HEK293T (cell line): ENCODE data around the gene FOXP2.

Experiments used
- CTCF ChIA-PET: fragments of 350-600 bp; formaldehyde crosslinking; extraction: SDS; loops from one replicate; lab custom pipeline; 2021; ENCODE audit warnings: antibody characterized with exemption, inconsistent platforms; lab: Yijun Ruan, JAX
- POLR2A ChIA-PET: fragments of 350-600 bp; formaldehyde crosslinking; extraction: SDS; loops from one replicate; lab custom pipeline; 2020; ENCODE audit warnings: antibody characterized with exemption, inconsistent platforms; lab: Yijun Ruan, JAX
- DNase-seq: peaks from one replicate; pipeline ENCODE4 v3.0.0; 2012; ENCODE audit warnings: mixed read lengths; ENCODE audit errors: extremely low spot score
- ARNT ChIP-seq: fragments of 450-650 bp; IDR thresholded peaks from 2 replicates; pipeline ENCODE4 v1.6.1; 2017; ENCODE audit warnings: mild to moderate bottlenecking
- BHLHE40 ChIP-seq: fragments of 450-650 bp; IDR thresholded peaks from 2 replicates; pipeline ENCODE4 v1.6.1; 2016; ENCODE audit warnings: mild to moderate bottlenecking, moderate library complexity, borderline replicate concordance
- CTBP1 ChIP-seq: fragments of 450-650 bp; IDR thresholded peaks from 2 replicates; pipeline ENCODE4 v1.6.1; 2016; ENCODE audit warnings: borderline replicate concordance
- ELF4 ChIP-seq: fragments of 450-650 bp; IDR thresholded peaks from 2 replicates; pipeline ENCODE4 v1.6.1; 2017; ENCODE audit warnings: antibody characterized with exemption
- FOXA1 ChIP-seq: fragments of 450-650 bp; IDR thresholded peaks from 2 replicates; pipeline ENCODE4 v1.6.1; 2016; ENCODE audit warnings: mild to moderate bottlenecking
- FOXK2 ChIP-seq: fragments of 450-650 bp; IDR thresholded peaks from 2 replicates; pipeline ENCODE4 v1.6.1; 2016; ENCODE audit warnings: mild to moderate bottlenecking
- HDGF ChIP-seq: fragments of 450-650 bp; IDR thresholded peaks from 2 replicates; pipeline ENCODE4 v1.6.1; 2017; ENCODE audit warnings: antibody characterized with exemption, borderline replicate concordance
- L3MBTL2 ChIP-seq: fragments of 450-650 bp; conservative IDR thresholded peaks from 2 replicates; pipeline ENCODE4 v1.6.1; 2016; ENCODE audit warnings: mild to moderate bottlenecking
- LEF1 ChIP-seq: fragments of 450-650 bp; IDR thresholded peaks from 2 replicates; pipeline ENCODE4 v1.6.1; 2017; ENCODE audit warnings: mild to moderate bottlenecking, borderline replicate concordance
- NFRKB ChIP-seq: fragments of 450-650 bp; IDR thresholded peaks from 2 replicates; pipeline ENCODE4 v1.6.1; 2016; ENCODE audit warnings: mild to moderate bottlenecking, moderate library complexity
- SP1 ChIP-seq: fragments of 450-650 bp; IDR thresholded peaks from 2 replicates; pipeline ENCODE4 v1.6.1; 2017
- SUZ12 ChIP-seq: fragments of 450-650 bp; IDR thresholded peaks from 2 replicates; pipeline ENCODE4 v1.6.1; 2016; ENCODE audit warnings: mild to moderate bottlenecking
- TARDBP ChIP-seq: fragments of 450-650 bp; IDR thresholded peaks from 2 replicates; pipeline ENCODE4 v1.6.1; 2016
- ZNF384 ChIP-seq: fragments of 450-650 bp; IDR thresholded peaks from 2 replicates; pipeline ENCODE4 v1.6.1; 2016
- TF ChIP-seq, protein P1 (sequence below): fragments of 450-650 bp; IDR thresholded peaks from 2 replicates; pipeline ENCODE4 v1.6.1; 2016

Gene FOXP2

DNA sequence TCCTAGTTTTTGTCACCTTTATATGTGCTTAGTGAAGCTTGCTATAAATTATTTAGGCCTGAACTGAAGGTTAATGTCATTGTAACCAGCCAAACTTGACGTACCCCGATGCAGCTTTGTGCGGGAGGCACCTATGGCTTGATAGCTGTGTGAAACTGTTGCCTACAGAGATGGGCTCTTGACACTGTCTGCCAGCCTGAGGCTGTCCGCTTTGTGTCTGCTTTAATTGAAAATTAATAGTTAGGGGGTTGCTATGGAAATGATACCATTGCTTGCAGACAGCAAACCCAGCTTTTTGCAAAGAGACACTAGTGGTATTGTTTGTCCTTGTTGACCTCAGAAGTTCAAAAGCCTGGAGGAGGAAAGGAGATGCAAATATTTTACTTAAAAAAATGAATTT lies 2.1 kb upstream of the FOXP2 start:
- ChIA-PET POLR2A (no interaction called here), CTCF (no interaction called here)
- DNase-seq = no peak
- TF ChIP-seq ZNF384 = no peak
- TF ChIP-seq BHLHE40 = no peak
- TF ChIP-seq ARNT = no peak
- no peak for TF ChIP-seq HDGF
- TF ChIP-seq CTBP1 = no peak
- TF ChIP-seq ELF4 = no peak
- TF ChIP-seq LEF1 = no peak
- no peak for TF ChIP-seq SP1
- TF ChIP-seq, protein P1, sequence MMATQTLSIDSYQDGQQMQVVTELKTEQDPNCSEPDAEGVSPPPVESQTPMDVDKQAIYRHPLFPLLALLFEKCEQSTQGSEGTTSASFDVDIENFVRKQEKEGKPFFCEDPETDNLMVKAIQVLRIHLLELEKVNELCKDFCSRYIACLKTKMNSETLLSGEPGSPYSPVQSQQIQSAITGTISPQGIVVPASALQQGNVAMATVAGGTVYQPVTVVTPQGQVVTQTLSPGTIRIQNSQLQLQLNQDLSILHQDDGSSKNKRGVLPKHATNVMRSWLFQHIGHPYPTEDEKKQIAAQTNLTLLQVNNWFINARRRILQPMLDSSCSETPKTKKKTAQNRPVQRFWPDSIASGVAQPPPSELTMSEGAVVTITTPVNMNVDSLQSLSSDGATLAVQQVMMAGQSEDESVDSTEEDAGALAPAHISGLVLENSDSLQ = no peak
- no peak for TF ChIP-seq FOXA1
- no peak for TF ChIP-seq TARDBP
- TF ChIP-seq L3MBTL2 = no peak
- no peak for TF ChIP-seq NFRKB
- TF ChIP-seq FOXK2 = no peak

DNA sequence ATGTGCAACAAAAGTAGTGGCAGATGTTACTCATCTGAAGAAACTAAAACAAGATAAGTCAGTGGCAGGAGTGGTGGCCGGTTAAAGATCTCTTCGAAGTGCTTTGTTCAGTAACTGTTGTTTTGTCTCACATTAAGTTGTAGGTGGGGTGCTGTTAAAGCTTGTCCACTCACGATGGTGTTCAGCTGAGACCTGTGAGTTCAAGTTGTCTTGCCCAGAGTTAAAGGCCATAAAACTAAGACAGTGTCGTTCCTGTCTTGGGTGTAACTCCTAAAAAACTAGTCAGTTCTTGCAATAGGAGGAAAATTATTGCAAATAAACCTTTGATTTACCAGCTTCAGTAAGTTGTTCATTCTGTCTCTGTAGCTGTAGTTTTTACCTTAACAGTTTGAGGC lies 857 bp upstream of the FOXP2 start:
- POLR2A ChIA-PET = interaction anchor here (3.8 kb wide), 1 partner anchor 329 kb away, joined by 31 read pairs; no protein-coding TSS in a partner anchor
- no peak for DNase-seq
- CTCF ChIA-PET = interaction anchor here (0.6 to 0.8 kb wide), 3 partner anchors 13 to 1471 kb away, joined by 3 to 5 read pairs (median 3); no protein-coding TSS in a partner anchor
- TF ChIP-seq SUZ12 (no peak), BHLHE40 (no peak), SP1 (no peak)

DNA sequence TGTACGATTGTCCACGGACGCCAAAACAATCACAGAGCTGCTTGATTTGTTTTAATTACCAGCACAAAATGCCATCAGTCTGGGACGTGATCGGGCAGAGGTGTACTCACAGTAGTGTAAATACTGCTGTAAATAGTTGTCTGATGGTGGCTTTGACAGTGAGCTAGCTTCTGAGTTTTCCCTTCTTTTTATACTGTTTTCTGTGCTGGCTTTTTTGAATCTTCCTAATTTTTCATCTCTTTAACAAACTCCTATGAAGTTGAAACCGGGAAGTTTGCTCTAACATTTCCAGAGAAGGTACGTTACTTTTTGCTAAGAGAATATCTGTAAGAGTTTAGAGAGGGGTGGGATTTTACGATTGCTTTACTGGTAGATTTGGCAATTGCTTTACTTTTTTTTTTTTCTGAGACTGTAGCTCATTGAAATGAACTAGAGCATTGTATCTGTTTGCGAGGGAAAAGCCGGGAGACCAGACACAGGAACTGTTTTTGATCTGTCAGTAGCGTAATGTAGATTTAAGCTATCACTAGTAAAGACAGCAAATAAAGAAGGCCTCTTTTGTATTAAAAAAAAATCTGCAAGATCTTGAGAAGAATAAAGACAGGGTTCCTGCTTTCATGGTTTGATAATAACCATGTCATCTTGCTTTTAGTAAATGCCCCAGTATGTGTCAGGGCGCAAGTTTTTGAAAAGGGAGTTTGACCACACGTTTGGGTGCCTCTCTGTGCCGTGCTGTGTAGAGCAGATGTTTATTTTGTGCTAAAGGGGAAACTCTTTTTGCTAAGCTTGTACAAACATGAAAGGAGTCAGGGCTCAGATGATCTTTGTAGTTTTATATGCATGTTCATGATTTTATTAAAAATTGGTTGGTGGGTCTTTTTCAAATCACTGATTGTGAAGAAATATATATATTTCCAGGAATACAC lies 712 bp downstream of the FOXP2 start:
- CTCF ChIA-PET = interaction anchor here (0.6 to 2.5 kb wide), 4 partner anchors 11 to 1122 kb away, joined by 3 to 11 read pairs (median 6); no protein-coding TSS in a partner anchor
- DNase-seq = no peak
- POLR2A ChIA-PET = interaction anchor here (0.9 to 3.8 kb wide), 2 partner anchors 331 to 334 kb away, joined by 3 to 31 read pairs; no protein-coding TSS in a partner anchor
- TF ChIP-seq ZNF384 (peak; percentile 82), ARNT (no peak)
- TF ChIP-seq, protein P1 = peak; percentile 19; the same call in 1 of the 2 replicates

DNA sequence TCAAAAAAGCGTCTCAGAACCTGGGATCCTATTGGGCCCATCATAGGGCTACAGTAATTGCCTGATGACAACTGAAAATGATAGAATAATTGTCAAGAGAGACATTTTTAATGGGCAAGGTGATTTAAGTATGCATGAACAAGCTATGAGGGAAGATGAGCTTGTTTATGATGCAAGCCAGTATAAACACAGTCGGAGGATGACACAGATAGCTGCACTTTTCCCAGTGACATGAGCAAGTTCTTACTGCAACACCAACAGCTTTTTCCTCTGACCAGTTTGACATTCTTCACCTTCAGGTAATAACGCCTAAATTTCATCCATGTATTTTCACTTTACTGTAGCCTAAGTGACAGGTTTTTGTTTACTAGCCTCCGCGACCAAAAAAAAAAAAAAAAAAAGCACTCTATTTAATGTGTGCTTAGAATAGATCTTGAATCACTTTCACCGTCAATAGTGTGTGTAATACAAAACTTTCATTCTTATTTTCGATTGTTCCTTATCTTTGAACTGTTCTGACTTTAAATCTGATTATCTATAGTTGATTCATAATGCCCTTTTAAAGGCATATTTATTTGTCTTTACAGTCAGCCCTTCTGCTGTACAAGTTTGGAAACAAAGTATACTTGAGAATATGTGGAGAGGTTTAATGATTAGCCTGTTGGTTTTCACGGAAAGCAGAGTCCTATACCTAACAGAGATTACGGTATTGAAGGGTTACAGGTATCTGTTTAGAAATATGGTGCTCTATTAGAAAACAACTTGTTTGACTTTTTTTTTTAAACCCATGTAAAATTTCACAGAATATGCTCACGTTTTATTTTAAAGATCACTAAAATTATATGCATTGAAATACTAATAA lies 1.7 kb downstream of the FOXP2 start:
- TF ChIP-seq FOXA1 (no peak), ZNF384 (peak; percentile 69; the same call in 1 of the 2 replicates), CTBP1 (peak; percentile 56; the same call in 1 of the 2 replicates)
- TF ChIP-seq, protein P1 = peak; percentile 71

DNA sequence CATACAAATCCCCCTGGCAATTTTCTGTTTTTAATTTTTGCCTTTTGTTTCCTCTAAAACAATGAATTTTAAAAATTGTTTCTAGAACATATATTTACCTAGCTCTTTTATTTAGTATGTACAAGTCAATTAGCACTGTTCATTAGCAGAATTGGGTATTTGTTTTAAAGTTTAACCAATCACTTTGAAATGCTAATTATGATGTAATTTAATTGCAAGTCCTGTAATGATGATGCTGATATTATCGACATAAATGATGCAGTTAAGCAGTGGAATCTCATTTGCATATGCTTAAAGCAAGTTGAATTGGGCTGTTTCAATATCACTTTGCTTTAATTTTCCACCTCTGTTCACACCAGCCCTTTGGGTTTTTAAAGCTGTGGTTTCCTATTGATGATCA lies 2.7 kb downstream of the FOXP2 start:
- no peak for DNase-seq
- ChIA-PET POLR2A (interaction anchor here (1.8 kb wide), 1 partner anchor 332 kb away, joined by 8 read pairs; no protein-coding TSS in a partner anchor), CTCF (interaction anchor here (1.5 kb wide), 1 partner anchor 246 kb away, joined by 3 read pairs; no protein-coding TSS in a partner anchor)
- TF ChIP-seq TARDBP = no peak
- TF ChIP-seq SP1 = no peak
- no peak for TF ChIP-seq ELF4
- no peak for TF ChIP-seq ARNT
- no peak for TF ChIP-seq BHLHE40
- TF ChIP-seq NFRKB = no peak
- TF ChIP-seq ZNF384 = no peak

More for the DNA sequence above, 1.7 kb downstream of the FOXP2 start:
- ChIA-PET CTCF (interaction anchor here (0.7 to 2.5 kb wide), 2 partner anchors 10 to 331 kb away, joined by 3 to 11 read pairs; no protein-coding TSS in a partner anchor), POLR2A (interaction anchor here (3.8 kb wide), 1 partner anchor 332 kb away, joined by 31 read pairs; no protein-coding TSS in a partner anchor)
- no peak for DNase-seq

DNA sequence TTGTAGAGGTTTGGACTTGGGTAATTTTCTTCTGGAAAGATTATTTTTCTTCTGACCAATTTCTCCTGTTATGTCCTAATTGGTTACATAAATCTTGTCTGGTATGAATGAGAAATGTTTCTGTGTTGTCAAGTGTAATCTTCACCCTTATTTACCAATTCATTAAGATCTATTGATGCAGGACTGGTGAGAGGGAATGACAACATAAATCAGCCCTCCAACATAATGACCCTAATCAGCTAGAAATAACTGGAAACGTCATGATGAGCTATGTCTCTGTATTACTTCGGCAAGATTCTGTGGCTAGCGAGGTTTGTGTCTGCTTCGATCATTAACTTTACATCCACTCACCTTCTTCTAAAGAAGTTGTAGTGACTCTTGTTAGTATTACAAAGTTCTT lies 3.5 kb downstream of the FOXP2 start:
- POLR2A ChIA-PET = interaction anchor here (1.8 kb wide), 1 partner anchor 333 kb away, joined by 8 read pairs; no protein-coding TSS in a partner anchor
- TF ChIP-seq CTBP1 (peak; percentile 90), LEF1 (no peak), FOXA1 (peak; percentile 75), HDGF (no peak), ZNF384 (no peak)
- TF ChIP-seq, protein P1 = peak; percentile 95
- no peak for DNase-seq
- CTCF ChIA-PET = interaction anchor here (0.8 to 1.5 kb wide), 3 partner anchors 9 to 245 kb away, joined by 3 to 4 read pairs (median 3); no protein-coding TSS in a partner anchor
